ENCODE results near the gene MANBA. TPM values are rescaled to one million over a fixed set of nuclear protein-coding genes. Genes with fewer than 3 reads are reported as not detected.

MANBA gene
- total RNA-seq, 2 donors from 2014 or later, result 37.2 to 41.3 TPM

DNA sequence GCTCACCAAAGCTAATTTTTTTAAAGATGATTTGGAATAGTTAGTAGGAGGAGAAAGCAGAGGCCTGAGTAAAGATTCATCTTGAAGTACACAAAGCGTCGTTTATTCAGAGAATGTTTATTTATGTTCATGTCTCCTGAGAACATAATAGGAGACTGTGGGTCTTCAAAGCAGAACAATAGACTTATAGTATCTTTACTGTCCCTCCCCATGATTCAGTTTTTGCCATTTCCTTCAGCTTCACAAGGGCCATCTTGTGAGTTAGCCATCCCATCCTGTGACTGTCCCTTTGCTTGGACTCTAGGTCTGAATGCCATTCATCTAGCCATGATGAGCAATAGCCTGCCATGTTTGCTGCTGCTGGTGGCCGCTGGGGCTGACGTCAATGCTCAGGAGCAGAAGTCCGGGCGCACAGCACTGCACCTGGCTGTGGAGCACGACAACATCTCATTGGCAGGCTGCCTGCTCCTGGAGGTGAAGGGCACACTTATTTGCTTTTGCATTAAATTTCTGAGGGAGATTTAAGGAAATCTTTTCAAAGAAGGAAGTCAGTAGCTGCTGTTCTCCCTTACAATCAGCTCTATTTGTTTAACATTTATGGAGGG lies 153.8 kb downstream of the MANBA start:
- no peak overlapping the region for H3K4me3 ChIP-seq
- H3K4me1 ChIP-seq (ENCODE audit: control insufficient read depth in 1 of 2, low read depth in 2 of 2), result no peaks in the 10 kb centered on the region
- H3K36me3 ChIP-seq, result peaks cover 36% of the 10 kb centered on the region
- no peak overlapping the region for H3K27ac ChIP-seq
- ATAC-seq (ENCODE audit: insufficient number of reproducible peaks, low FRiP score, low read depth) (no peak), DNase-seq (ENCODE audit: low spot score) (no peak)
- no peaks in the 10 kb centered on the region for H3K9me3 ChIP-seq
- no peaks in the 10 kb centered on the region for H3K27me3 ChIP-seq (replicated peaks; ENCODE audit: insufficient read depth)
- TF ChIP-seq, protein P1, sequence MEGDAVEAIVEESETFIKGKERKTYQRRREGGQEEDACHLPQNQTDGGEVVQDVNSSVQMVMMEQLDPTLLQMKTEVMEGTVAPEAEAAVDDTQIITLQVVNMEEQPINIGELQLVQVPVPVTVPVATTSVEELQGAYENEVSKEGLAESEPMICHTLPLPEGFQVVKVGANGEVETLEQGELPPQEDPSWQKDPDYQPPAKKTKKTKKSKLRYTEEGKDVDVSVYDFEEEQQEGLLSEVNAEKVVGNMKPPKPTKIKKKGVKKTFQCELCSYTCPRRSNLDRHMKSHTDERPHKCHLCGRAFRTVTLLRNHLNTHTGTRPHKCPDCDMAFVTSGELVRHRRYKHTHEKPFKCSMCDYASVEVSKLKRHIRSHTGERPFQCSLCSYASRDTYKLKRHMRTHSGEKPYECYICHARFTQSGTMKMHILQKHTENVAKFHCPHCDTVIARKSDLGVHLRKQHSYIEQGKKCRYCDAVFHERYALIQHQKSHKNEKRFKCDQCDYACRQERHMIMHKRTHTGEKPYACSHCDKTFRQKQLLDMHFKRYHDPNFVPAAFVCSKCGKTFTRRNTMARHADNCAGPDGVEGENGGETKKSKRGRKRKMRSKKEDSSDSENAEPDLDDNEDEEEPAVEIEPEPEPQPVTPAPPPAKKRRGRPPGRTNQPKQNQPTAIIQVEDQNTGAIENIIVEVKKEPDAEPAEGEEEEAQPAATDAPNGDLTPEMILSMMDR (IDR thresholded peaks at IDR 0.05), result no peak

DNA sequence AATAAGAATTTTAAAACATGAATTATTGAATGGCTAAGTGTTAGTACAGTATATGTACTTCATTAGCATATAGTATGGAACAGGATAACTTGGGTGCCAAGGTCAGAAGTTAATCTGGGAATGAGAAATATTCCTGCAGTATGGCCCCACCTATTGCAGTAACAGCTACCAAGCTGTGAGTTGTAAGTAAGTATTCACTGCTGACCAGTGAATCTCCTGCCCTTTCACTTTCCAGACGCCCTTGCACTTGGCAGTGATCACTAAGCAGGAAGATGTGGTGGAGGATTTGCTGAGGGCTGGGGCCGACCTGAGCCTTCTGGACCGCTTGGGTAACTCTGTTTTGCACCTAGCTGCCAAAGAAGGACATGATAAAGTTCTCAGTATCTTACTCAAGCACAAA lies 154.5 kb downstream of the MANBA start:
- Histone ChIP-seq H3K27me3 (replicated peaks; ENCODE audit: insufficient read depth) (no peaks in the 10 kb centered on the region), H3K36me3 (peaks cover 35% of the 10 kb centered on the region), H3K27ac (no peak overlapping the region), H3K4me1 (ENCODE audit: control insufficient read depth in 1 of 2, low read depth in 2 of 2) (no peaks in the 10 kb centered on the region), H3K4me3 (no peak overlapping the region), H3K9me3 (no peaks in the 10 kb centered on the region)
- DNase-seq (ENCODE audit: low spot score), result no peak
- TF ChIP-seq, protein P1 (IDR thresholded peaks at IDR 0.05), result no peak
- ATAC-seq (ENCODE audit: insufficient number of reproducible peaks, low FRiP score, low read depth), result no peak

DNA sequence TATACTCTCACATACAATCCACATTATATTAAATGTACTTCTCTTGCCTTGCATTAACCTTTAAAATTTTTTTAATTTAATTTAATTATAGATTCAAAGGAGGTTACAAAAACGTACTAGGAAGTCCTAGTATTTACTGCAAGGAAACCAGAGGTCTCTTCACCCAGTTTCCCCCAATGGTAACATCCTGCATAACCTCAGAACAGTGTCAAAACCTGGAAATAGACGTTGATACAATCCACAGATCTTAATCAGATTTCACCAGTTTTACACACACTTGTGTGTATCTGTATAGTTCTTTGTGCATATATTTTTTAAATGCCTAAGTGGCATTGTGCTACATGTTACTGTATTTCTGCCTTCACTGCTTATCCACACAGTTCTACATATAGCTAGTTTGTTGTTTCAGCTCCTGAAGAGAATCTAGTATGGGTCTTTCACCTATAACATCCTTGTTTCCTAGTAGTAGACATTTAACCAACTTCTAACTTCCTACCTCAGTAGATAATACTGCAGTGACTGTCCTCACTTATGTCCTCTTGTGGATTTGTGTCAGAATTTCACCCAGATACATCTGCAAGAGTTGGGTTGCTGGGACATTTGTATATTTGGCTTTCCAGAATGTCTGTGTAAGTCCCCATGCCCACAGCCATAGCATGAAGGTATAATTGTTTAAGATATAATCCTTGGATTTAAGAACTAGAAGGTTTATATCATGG lies 156.4 kb downstream of the MANBA start:
- no peak for ATAC-seq (ENCODE audit: insufficient number of reproducible peaks, low FRiP score, low read depth)
- Histone ChIP-seq H3K27me3 (replicated peaks; ENCODE audit: insufficient read depth) (no peaks in the 10 kb centered on the region), H3K27ac (no peak overlapping the region), H3K9me3 (no peaks in the 10 kb centered on the region), H3K4me3 (no peak overlapping the region), H3K36me3 (peaks cover 29% of the 10 kb centered on the region), H3K4me1 (ENCODE audit: control insufficient read depth in 1 of 2, low read depth in 2 of 2) (no peaks in the 10 kb centered on the region)
- DNase-seq (ENCODE audit: low spot score), result no peak
- TF ChIP-seq, protein P1 (IDR thresholded peaks at IDR 0.05), result no peak

DNA sequence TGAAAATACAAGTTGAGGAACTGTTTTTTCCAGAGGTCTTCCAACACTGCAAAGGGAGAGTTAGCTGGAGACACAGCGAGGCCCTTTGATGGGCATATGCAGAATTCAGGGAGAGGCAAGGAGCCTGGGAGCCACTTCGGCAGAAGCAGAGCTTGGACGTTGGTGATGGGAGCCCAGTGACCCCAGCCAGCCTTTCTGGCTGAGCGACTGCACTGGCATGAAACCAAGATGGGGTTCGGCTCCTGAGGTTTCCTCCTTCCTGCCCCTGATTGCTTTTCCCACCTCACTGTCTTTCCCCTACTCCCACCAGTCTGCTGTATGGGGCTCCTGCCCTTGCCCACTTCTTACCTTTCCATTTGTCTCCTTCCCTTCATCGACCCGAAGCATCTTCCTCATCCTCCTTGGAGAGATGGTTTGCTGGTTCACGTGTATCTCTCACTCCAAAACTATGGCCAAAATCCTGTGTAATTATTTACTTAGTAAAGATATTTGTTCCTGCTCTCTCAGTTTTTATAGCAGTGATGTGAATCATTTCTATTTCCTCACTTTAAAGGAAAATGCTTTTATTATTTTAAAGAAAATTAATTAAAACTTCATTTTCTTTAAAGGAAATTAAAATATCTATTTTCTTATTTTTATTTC lies 159.1 kb downstream of the MANBA start:
- ATAC-seq (ENCODE audit: insufficient number of reproducible peaks, low FRiP score, low read depth), result no peak
- no peaks in the 10 kb centered on the region for H3K27me3 ChIP-seq (replicated peaks; ENCODE audit: insufficient read depth)
- H3K4me3 ChIP-seq, result no peak overlapping the region
- H3K9me3 ChIP-seq, result no peaks in the 10 kb centered on the region
- H3K4me1 ChIP-seq (ENCODE audit: control insufficient read depth in 1 of 2, low read depth in 2 of 2), result no peaks in the 10 kb centered on the region
- peaks cover 26% of the 10 kb centered on the region for H3K36me3 ChIP-seq
- TF ChIP-seq, protein P1 (IDR thresholded peaks at IDR 0.05), result no peak
- H3K27ac ChIP-seq, result no peak overlapping the region
- no peak for DNase-seq (ENCODE audit: low spot score)

DNA sequence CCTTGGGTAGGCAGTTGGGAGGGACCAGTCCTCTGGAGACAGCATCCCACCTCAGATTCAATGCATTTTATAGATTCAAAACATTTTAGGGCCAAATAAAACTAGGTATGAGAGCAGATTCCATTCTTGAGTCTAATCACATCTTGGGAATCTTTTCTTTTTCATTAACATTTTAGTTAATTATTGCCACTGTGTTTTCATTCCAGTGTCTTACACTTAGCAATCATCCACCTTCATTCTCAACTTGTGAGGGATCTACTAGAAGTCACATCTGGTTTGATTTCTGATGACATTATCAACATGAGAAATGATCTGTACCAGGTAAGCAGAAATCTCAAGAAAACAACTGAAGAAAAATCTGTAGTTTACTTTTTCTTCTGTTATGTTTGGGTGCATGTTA lies 160.1 kb downstream of the MANBA start:
- no peaks in the 10 kb centered on the region for H3K4me1 ChIP-seq (ENCODE audit: control insufficient read depth in 1 of 2, low read depth in 2 of 2)
- H3K36me3 ChIP-seq, result peaks cover 30% of the 10 kb centered on the region
- TF ChIP-seq, protein P1 (IDR thresholded peaks at IDR 0.05), result no peak
- H3K4me3 ChIP-seq, result no peak overlapping the region
- H3K27ac ChIP-seq, result no peak overlapping the region
- ATAC-seq (ENCODE audit: insufficient number of reproducible peaks, low FRiP score, low read depth), result no peak
- H3K27me3 ChIP-seq (replicated peaks; ENCODE audit: insufficient read depth), result no peaks in the 10 kb centered on the region
- no peaks in the 10 kb centered on the region for H3K9me3 ChIP-seq
- no peak for DNase-seq (ENCODE audit: low spot score)

All from thoracic aorta (tissue), 2 donors.